IMR-90 (cell line): ENCODE data around the gene SLC34A2. TPM values are rescaled to one million over a fixed set of nuclear protein-coding genes. Genes with fewer than 3 reads are reported as not detected.

Experiments used
- ATAC-seq: fragments of 200-7000 bp; cut with Tn5 transposase; 2 replicates; pipeline ENCODE4 v1.9.1; 2020; ENCODE audit warnings: low read depth, mild to moderate bottlenecking, moderate library complexity
- BruUV-seq: library from RNA; stranded (reverse); fragments of 400-500 nt; replicated peaks from 2 replicates; lab custom pipeline; 2021; lab: Mats Ljungman, UMichigan
- CTCF ChIA-PET: fragments of 300-600 bp; formaldehyde crosslinking; extraction: SDS; loops from one replicate; lab custom pipeline; 2021; ENCODE audit warnings: antibody characterized with exemption; lab: Yijun Ruan, JAX
- POLR2A ChIA-PET: fragments of 300-600 bp; sonication (Branson Sonifier 250); formaldehyde crosslinking; loops from one replicate; lab custom pipeline; 2022; ENCODE audit warnings: antibody characterized with exemption; ENCODE audit not compliant: unreplicated experiment; lab: Charles Lee
- DNase-seq: peaks from one replicate; pipeline ENCODE4 v3.0.0; 2013
- H2AFZ ChIP-seq: replicated peaks from 2 replicates; pipeline ENCODE3; 2013; ENCODE audit warnings: low read length, mild to moderate bottlenecking; ENCODE audit not compliant: poor library complexity
- H2AK5ac ChIP-seq: 2 replicates; pipeline ENCODE4 v1.6.1; 2013; ENCODE audit warnings: low read depth, low read length, inconsistent platforms
- H2AK9ac ChIP-seq: replicated peaks from 2 replicates; pipeline ENCODE3; 2013; ENCODE audit warnings: mild to moderate bottlenecking, low read depth, low read length, moderate library complexity; ENCODE audit not compliant: poor library complexity
- H2BK120ac ChIP-seq: 2 replicates; pipeline ENCODE4 v1.6.1; 2013; ENCODE audit warnings: low read depth, low read length, inconsistent platforms
- H2BK15ac ChIP-seq: 3 replicates; pipeline ENCODE4 v1.6.1; 2013; ENCODE audit warnings: low read depth, low read length, inconsistent platforms
- H2BK20ac ChIP-seq: 2 replicates; pipeline ENCODE4 v1.6.1; 2013; ENCODE audit warnings: low read depth, mild to moderate bottlenecking, inconsistent platforms, low read length, moderate library complexity
- H2BK5ac ChIP-seq: 2 replicates; pipeline ENCODE4 v1.6.1; 2013; ENCODE audit warnings: mild to moderate bottlenecking, low read depth, low read length, inconsistent platforms; ENCODE audit not compliant: poor library complexity, severe bottlenecking
- H3K14ac ChIP-seq: replicated peaks from 2 replicates; pipeline ENCODE4 v1.6.1; 2013; ENCODE audit warnings: low read depth, low read length, inconsistent platforms
- H3K18ac ChIP-seq: 2 replicates; pipeline ENCODE4 v1.6.1; 2013; ENCODE audit warnings: low read depth, low read length, control low read depth
- H3K23ac ChIP-seq: 2 replicates; pipeline ENCODE4 v1.6.1; 2013; ENCODE audit warnings: low read depth, low read length, inconsistent platforms
- H3K27ac ChIP-seq: 2 replicates; pipeline ENCODE4 v1.5.1; 2013; ENCODE audit warnings: mild to moderate bottlenecking, control low read depth, low read length; ENCODE audit not compliant: insufficient read depth
- H3K27me3 ChIP-seq: 2 replicates; pipeline ENCODE4 v1.6.1; 2013; ENCODE audit warnings: low read length; ENCODE audit not compliant: control insufficient read depth, insufficient read depth
- H3K36me3 ChIP-seq: 2 replicates; pipeline ENCODE4 v1.6.1; 2013; ENCODE audit warnings: low read length, mixed read lengths; ENCODE audit not compliant: control insufficient read depth, insufficient read depth
- H3K4ac ChIP-seq: 2 replicates; pipeline ENCODE4 v1.6.1; 2013; ENCODE audit warnings: low read depth, low read length, inconsistent platforms
- H3K4me1 ChIP-seq: 2 replicates; pipeline ENCODE4 v1.6.1; 2013; ENCODE audit warnings: low read length, mixed read lengths; ENCODE audit not compliant: control insufficient read depth, insufficient read depth
- H3K4me2 ChIP-seq: 2 replicates; pipeline ENCODE4 v1.6.1; 2013; ENCODE audit warnings: low read depth, mild to moderate bottlenecking, control low read depth, low read length, moderate library complexity
- H3K4me3 ChIP-seq: 2 replicates; pipeline ENCODE4 v1.5.1; 2013; ENCODE audit warnings: low read depth, mild to moderate bottlenecking, control low read depth, low read length, moderate library complexity; ENCODE audit not compliant: insufficient read depth
- H3K56ac ChIP-seq: 2 replicates; pipeline ENCODE4 v1.6.1; 2013; ENCODE audit warnings: low read length, inconsistent platforms; ENCODE audit not compliant: insufficient read depth; ENCODE audit errors: extremely low read depth
- H3K79me1 ChIP-seq, 2 experiments: 2 replicates each; pipeline ENCODE4 v1.6.1; 2013; ENCODE audit warnings: low read length in 2 of 2, inconsistent platforms in 1 of 2, low read depth in 1 of 2
- H3K9ac ChIP-seq: 2 replicates; pipeline ENCODE4 v1.6.1; 2013; ENCODE audit warnings: low read depth, low read length, control low read depth
- H3K9me1 ChIP-seq: 2 replicates; pipeline ENCODE4 v1.6.1; 2013; ENCODE audit warnings: low read length, inconsistent platforms; ENCODE audit not compliant: insufficient read depth
- H3K9me3 ChIP-seq: 2 replicates; pipeline ENCODE4 v1.6.1; 2013; ENCODE audit warnings: low read length; ENCODE audit not compliant: control insufficient read depth, insufficient read depth
- H4K20me1 ChIP-seq: 2 replicates; pipeline ENCODE4 v1.6.1; 2013; ENCODE audit warnings: low read length, inconsistent platforms; ENCODE audit not compliant: insufficient read depth
- H4K5ac ChIP-seq: 2 replicates; pipeline ENCODE4 v1.6.1; 2013; ENCODE audit warnings: mild to moderate bottlenecking, low read depth, low read length, control low read depth
- H4K8ac ChIP-seq, 2 experiments: 2 replicates each; pipeline ENCODE4 v1.6.1; 2013; ENCODE audit warnings: low read depth in 2 of 2, low read length in 2 of 2, control low read depth in 1 of 2, inconsistent platforms in 1 of 2
- H4K91ac ChIP-seq: 2 replicates; pipeline ENCODE4 v1.6.1; 2013; ENCODE audit warnings: low read depth, low read length, inconsistent platforms; ENCODE audit not compliant: insufficient read depth
- BHLHE40 ChIP-seq: fragments of 150-350 bp; IDR thresholded peaks from 2 replicates; pipeline ENCODE4 v1.6.1; 2016; ENCODE audit warnings: mild to moderate bottlenecking, low read depth, low read length
- CHD1 ChIP-seq: IDR thresholded peaks from 2 replicates; pipeline ENCODE4 v1.6.1; 2012; ENCODE audit warnings: low read depth, low read length, improper control_type of control experiment
- CTCF ChIP-seq: conservative IDR thresholded peaks from 2 replicates; pipeline ENCODE4 v1.5.1; 2012; ENCODE audit warnings: mild to moderate bottlenecking, low read depth, low read length, improper control_type of control experiment
- ELK1 ChIP-seq: fragments of 150-350 bp; IDR thresholded peaks from 2 replicates; pipeline ENCODE4 v1.6.1; 2016; ENCODE audit warnings: low read depth, mild to moderate bottlenecking, low read length, moderate library complexity, borderline replicate concordance
- FOS ChIP-seq: fragments of 150-350 bp; IDR thresholded peaks from 2 replicates; pipeline ENCODE4 v1.6.1; 2016; ENCODE audit warnings: low read depth, low read length
- MAFK ChIP-seq: IDR thresholded peaks from 2 replicates; pipeline ENCODE4 v1.6.1; 2012; ENCODE audit warnings: low read depth, low read length, improper control_type of control experiment
- MAZ ChIP-seq: IDR thresholded peaks from 2 replicates; pipeline ENCODE4 v1.6.1; 2012; ENCODE audit warnings: low read depth, mild to moderate bottlenecking, low read length, improper control_type of control experiment, moderate library complexity, borderline replicate concordance
- MXI1 ChIP-seq: IDR thresholded peaks from 2 replicates; pipeline ENCODE4 v1.6.1; 2012; ENCODE audit warnings: low read depth, mild to moderate bottlenecking, low read length, moderate library complexity, borderline replicate concordance
- POLR2A ChIP-seq: IDR thresholded peaks from 2 replicates; pipeline ENCODE4 v1.6.1; 2012; ENCODE audit warnings: mild to moderate bottlenecking, low read depth, low read length
- RAD21 ChIP-seq: IDR thresholded peaks from 2 replicates; pipeline ENCODE4 v1.6.1; 2012; ENCODE audit warnings: low read length, improper control_type of control experiment
- RFX5 ChIP-seq: IDR thresholded peaks from 2 replicates; pipeline ENCODE4 v1.8.0; 2012; ENCODE audit warnings: low read depth, mild to moderate bottlenecking, low read length, moderate library complexity
- SMC3 ChIP-seq: fragments of 150-350 bp; IDR thresholded peaks from 2 replicates; pipeline ENCODE4 v1.6.1; 2016; ENCODE audit warnings: low read depth, mild to moderate bottlenecking, antibody characterized with exemption, low read length, moderate library complexity
- WGBS, 2 experiments: methylation state at CpG; one replicate each; pipeline versions ENCODE4 v1.1.5 to v1.1.7; 2013; ENCODE audit warnings: missing lambda C conversion rate in 2 of 2; ENCODE audit not compliant: insufficient read length in 1 of 2; ENCODE audit errors: extremely low coverage in 2 of 2; 5-methylcytosine and 5-hydroxymethylcytosine counted together
- dilution Hi-C: fragments of 300-500 bp; cut with HindIII; formaldehyde crosslinking; loops from one replicate; pipeline ENCODE4 v1.14.3; 2018; ENCODE audit warnings: low sequenced_read_pairs; ENCODE audit not compliant: unreplicated experiment
- in situ Hi-C: fragments of 300-500 bp; cut with MboI; formaldehyde crosslinking; loops from 3 replicates; pipeline ENCODE4 v1.14.3; 2019; ENCODE audit warnings: low sequenced_read_pairs, inconsistent platforms, mixed read lengths
- intact Hi-C: fragments of 100-400 bp; cut with micrococcal nuclease; formaldehyde crosslinking; loops from 2 replicates; pipeline ENCODE4 v1.10.0; 2022
- polyA plus RNA-seq, 3 experiments: library from polyadenylated mRNA; depleted of rRNA; stranded (reverse); fragments of >200 nt; gene quantifications; 2 replicates each; pipeline ENCODE4 v1.2.3, GENCODE V29; 2012; ENCODE audit warnings: low replicate concordance in 1 of 3
- total RNA-seq: library from RNA; depleted of rRNA; stranded (reverse); fragments of >200 nt; gene quantifications from 2 replicates; pipeline ENCODE4 v1.2.3, GENCODE V29; 2012
- TF ChIP-seq, protein P1 (sequence below): fragments of 150-350 bp; IDR thresholded peaks from 2 replicates; pipeline ENCODE4 v1.6.1; 2017; ENCODE audit warnings: mild to moderate bottlenecking, antibody characterized with exemption, low read length, low read depth

Gene SLC34A2
- total and polyA plus RNA-seq, 2 of the 4 experiments (the other 2 are of a cell fraction): not detected

- ATAC-seq: no peak
- no peak overlapping the region for H3K4me3 ChIP-seq
- BruUV-seq: no TSS peak
- no peak overlapping the region for H2AK9ac ChIP-seq
- ChIA-PET POLR2A (no interaction called here), CTCF (interaction anchor here (0.6 kb wide), 1 partner anchor 72 kb away, joined by 5 read pairs; no protein-coding TSS in a partner anchor)
- no peaks in the 10 kb centered on the region for H3K36me3 ChIP-seq
- H3K27ac ChIP-seq: no peak overlapping the region
- no peak overlapping the region for H3K56ac ChIP-seq
- H3K23ac ChIP-seq: no peak overlapping the region
- no peak overlapping the region for H4K8ac ChIP-seq
- DNase-seq: no peak
- H4K20me1 ChIP-seq: no peaks in the 10 kb centered on the region
- no peaks in the 10 kb centered on the region for H3K4me1 ChIP-seq
- H2BK20ac ChIP-seq: no peak overlapping the region
- in situ Hi-C loops: no loop called here
- WGBS, 2 experiments: no CpG with 5 or more reads among the region's 2 CpGs
- H3K4ac ChIP-seq: no peak overlapping the region
- H3K4me2 ChIP-seq: no peak overlapping the region
- H4K91ac ChIP-seq: no peak overlapping the region
- peaks cover under 1% of the 10 kb centered on the region; the same call in 1 of the 2 replicates for H3K27me3 ChIP-seq
- H3K79me1 ChIP-seq: no peaks in the 10 kb centered on the region
- no peak overlapping the region for H3K14ac ChIP-seq
- H2BK120ac ChIP-seq: no peak overlapping the region
- H2BK5ac ChIP-seq: no peak overlapping the region
- dilution Hi-C loops: no loop called here
- H2AK5ac ChIP-seq: no peak overlapping the region
- intact Hi-C loops: no loop called here
- H2AFZ ChIP-seq: no peak overlapping the region
- TF ChIP-seq CHD1: no peak
- TF ChIP-seq MXI1: no peak
- TF ChIP-seq FOS: no peak
- TF ChIP-seq MAZ: no peak
- no peak for TF ChIP-seq CTCF
- no peak for TF ChIP-seq ELK1
- no peak for TF ChIP-seq SMC3
- TF ChIP-seq BHLHE40: no peak
- TF ChIP-seq MAFK: no peak
- no peak for TF ChIP-seq RFX5
- no peak for TF ChIP-seq POLR2A
- TF ChIP-seq, protein P1, sequence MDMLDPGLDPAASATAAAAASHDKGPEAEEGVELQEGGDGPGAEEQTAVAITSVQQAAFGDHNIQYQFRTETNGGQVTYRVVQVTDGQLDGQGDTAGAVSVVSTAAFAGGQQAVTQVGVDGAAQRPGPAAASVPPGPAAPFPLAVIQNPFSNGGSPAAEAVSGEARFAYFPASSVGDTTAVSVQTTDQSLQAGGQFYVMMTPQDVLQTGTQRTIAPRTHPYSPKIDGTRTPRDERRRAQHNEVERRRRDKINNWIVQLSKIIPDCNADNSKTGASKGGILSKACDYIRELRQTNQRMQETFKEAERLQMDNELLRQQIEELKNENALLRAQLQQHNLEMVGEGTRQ: no peak
- no peak for TF ChIP-seq RAD21
- no peaks in the 10 kb centered on the region for H3K9me3 ChIP-seq
- H2BK15ac ChIP-seq: no peak overlapping the region
- H3K9me1 ChIP-seq: no peaks in the 10 kb centered on the region
- H3K9ac ChIP-seq: no peak overlapping the region
- H3K18ac ChIP-seq: no peak overlapping the region
- no peak overlapping the region for H4K5ac ChIP-seq
Measured at GRCh38 chr4:25628451-25628850, 27.2 kb upstream of the SLC34A2 start.
